HL-60/S4 treated with retinoic acid at 250 ng/mL for 4 days and 3 days (cell line): ENCODE results near the gene TET1.
"Not testable (repeated sequence)": the region's sequence is repeated elsewhere in the genome, so short reads cannot be mapped to it uniquely, and the experiment has no call there.

Experiments
- in situ Hi-C: fragments of 300-500 bp; cut with MboI; formaldehyde crosslinking; loops from 2 replicates; pipeline ENCODE4 v1.7.0; 2022; ENCODE audit warnings: low sequenced_read_pairs

Gene TET1

GRCh38 chr10:68696018-68696417 is 135.9 kb downstream of the TET1 start:
- in situ Hi-C loops = no loop called here

DNA sequence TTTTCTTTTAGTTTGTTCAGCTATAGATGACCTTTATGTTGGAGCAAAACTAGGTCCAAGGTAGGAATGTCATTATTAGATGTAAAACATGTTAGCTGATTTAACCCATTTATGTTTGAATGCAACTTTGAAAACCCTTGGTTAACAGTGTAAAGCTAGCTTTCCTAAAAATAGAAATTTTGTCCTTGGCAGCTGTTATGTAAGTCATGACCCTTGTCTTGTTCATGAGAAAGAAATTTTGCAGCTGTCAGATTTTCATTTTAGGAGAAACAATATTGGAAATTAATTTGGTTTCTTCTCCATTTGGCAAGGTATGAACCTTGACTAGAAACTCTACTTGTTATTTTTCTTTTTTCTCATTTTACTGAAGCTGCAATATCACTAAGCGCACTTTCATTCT is 137.0 kb downstream of the TET1 start:
- in situ Hi-C loops = no loop called here

DNA sequence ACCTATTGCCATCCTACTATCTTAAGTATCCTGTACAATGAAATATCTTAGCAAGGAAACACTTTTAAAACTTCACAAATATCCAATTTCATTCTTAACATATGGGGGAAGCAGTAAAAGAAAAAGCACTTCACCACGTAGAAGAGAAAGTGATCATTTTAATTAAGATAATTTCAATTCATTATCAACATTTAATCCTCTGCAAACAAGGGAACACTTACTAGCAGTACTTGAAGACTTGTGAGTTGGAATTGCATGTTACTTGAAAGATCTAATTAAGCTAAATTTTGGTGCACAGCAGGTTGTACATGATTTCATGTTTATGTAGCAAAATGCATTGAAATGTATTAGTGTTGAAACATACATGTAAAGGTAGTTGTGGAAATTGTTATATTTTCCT is 140.1 kb downstream of the TET1 start:
- in situ Hi-C loops = no loop called here

DNA sequence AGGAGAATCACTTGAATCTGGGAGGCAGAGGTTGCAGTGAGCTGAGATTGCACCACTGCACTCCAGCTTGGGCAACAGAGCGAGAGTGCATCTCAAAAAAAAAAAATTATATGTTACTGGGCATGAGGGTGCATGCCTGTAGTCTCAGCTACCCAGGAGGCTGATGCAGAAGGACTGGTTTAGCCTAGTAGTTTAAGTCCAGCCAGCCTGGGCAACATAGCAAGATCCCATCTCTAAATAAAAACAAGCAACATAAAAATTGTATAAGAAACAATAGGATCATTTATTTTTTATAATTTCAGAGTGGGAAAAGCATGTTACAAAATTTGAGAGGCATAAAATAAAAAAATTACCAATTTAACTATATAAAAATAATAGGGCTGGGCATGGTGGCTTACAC is 145.4 kb downstream of the TET1 start:
- in situ Hi-C loops = no loop called here

DNA sequence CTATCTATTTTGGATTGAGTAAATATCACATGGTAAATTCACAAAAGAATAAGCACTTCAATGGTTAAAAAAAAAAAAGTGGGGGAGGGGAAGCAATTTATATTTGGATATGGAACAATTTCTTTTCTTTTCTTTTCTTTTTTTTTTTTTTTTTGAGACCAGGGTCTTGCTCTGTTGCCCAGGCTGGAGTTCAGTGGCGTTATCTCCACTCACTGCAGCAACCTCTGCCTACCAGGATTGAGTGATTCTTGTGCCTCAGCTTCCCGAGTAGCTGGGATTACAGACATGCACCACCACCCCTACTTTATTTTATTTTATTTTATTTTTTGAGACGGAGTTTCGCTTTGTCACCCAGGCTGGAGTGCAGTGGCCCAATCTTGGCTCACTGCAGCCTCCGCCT is 148.8 kb downstream of the TET1 start:
- in situ Hi-C loops = not testable (repeated sequence)

GRCh38 chr10:68713065-68713464 is 152.9 kb downstream of the TET1 start:
- in situ Hi-C loops = not testable (repeated sequence)

GRCh38 chr10:68717435-68717834 is 157.3 kb downstream of the TET1 start:
- in situ Hi-C loops = no loop called here

DNA sequence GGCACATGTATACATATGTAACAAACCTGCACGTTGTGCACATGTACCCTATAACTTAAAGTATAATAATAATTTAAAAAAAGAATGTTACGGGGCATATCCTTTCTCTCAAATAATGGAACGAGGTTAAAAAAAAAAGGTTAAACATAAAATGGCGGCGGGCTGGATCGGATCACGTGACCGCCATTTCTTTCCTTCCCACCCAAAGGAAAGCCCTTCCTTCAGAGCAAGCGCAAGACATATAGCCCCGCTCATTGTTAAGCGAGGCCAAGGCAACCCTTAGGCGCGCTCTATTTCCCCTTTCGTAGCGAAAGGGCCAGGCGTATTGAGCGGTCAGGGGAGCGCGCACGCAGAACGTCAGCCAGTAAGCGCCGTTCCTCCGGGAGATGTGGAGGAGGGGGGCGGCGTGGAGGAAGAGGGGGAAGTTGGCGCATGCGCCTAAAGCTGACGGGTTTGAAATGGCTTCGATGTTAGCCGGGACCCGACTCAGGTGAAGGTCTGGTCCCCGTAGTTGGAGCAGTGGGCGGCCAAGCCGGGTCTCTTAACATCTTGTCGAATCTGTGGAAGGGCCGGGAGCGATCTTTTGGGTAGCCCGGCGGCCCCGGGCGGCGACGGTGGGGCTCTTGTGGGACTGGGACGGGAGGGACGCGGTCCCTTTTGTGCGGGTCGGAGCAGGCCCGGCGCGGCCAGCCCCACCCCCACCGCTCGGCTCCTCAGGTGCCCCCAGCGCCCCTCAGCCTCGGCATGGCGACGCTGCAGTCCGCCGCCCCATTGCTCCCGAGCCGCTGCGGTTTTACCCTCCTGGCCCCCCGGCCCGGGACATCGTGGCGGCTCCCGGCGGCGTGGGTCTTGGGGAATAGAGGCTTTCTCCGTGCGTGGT is 160.9 kb downstream of the TET1 start, which contains the start of gene CCAR1:
TSS of gene CCAR1 (plus strand) at position 447 of the 880 bp plus-strand sequence. CDS start 1,266 bp downstream, outside the sequence.
- in situ Hi-C loops = no loop called here

DNA sequence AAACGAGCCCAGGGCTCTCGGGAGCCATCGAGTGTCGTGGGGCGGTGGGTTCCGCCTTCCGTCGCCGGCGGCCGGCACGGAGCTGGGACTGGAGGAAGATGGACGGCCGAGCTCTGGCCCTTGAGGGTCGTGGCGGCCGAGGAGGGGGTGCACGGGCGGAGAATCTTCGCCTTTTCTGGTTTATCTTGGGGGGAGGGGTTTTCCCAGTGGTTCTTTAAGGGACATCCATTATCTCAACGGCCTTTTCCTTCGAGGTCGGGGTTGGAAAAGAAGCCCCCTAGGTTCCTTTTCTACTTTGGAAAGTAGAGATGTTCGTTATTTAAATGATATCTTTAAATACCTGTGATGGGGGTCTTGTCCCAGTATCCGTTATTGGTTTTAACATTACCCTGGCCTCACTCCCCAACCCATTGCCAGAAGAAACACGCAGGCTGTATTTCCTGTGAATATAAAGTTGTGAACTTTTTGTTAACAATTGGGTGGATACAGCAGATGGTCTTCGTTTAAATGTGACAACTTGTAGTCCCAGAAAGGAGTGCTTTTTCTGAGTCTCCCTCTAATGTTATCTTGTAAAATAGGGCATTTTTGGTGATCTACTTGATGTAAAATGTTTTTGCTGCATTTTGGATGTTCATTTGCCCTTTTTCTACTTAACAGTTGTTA is 161.7 kb downstream of the TET1 start:
- in situ Hi-C loops = no loop called here

DNA sequence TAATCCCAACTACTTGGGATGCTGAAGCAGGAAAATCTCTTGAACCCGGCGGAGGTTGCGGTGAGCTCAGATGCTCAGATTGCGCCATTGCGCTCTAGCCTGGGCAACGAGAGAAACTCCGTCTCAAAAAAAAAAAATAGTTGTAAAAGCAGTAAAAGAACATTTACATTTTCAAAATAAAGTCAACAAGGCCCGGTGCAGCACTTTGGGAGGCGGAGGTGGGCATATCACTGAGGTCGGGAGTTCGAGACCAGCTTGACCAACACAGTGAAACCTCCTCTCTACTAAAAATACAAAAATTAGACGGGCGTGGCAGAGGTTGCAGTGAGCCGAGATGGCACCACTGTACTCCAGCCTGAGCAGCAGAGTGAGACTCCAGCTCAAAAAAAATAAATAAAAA is 164.9 kb downstream of the TET1 start:
- in situ Hi-C loops = no loop called here

DNA sequence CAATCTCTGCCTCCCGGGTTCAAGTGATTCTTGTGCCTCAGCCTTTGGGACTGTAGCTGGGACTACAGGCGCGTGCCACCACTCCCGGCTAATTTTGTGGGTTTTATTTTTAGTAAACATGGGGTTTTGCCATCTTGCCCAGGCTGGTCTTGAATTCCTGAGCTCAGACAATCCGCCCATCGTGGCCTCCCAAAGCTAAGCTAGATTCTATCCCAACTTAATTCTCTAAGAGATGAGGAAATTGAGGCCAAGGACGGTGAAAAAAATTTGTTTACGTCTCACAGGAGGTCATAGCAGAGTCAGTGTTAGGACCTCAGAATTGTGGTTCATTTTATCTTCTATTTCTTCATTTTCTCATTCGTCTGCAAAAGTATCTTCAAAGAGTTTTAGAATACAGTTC is 167.0 kb downstream of the TET1 start:
- in situ Hi-C loops = no loop called here

DNA sequence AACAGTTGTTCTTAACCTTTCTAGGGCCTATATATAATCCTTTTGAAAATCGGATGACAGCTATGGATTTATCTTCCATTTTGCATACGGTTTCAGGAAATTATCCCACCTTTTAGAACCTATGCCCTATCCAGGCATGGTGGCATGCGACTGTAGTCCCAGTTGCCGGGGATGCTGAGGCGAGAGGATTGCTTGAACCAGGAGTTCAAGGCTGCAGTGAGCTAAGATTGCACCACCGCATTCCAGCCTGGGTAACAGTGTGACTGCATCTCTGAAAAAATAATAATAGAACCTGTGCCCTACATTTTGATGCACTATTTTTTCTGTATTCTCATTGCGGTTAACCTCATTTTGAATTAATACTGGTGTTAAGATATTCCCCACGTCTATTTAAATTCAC is 172.5 kb downstream of the TET1 start:
- in situ Hi-C loops = no loop called here

GRCh38 chr10:68734349-68734748 is 174.2 kb downstream of the TET1 start:
- in situ Hi-C loops = no loop called here

GRCh38 chr10:68735119-68735518 is 175.0 kb downstream of the TET1 start:
- in situ Hi-C loops = no loop called here

DNA sequence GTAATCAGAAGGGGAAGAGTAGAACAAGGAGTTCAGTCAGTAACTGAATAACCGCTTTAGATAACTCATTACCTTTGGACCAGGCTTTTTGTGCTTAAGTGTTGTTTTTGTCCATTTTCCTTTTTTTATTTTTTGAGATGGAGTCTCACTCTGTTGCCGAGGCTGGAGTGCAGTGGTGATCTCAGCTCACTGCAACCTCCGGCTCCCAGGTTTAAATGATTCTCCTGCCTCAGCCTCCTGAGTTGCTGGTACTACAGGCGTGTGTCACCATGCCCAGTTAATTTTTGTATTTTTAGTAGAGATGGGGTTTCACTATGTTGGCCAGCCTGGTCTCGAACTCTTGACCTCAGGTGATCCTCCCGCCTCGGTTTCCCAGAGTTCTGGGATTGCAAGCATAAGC is 175.6 kb downstream of the TET1 start:
- in situ Hi-C loops = not testable (repeated sequence)

DNA sequence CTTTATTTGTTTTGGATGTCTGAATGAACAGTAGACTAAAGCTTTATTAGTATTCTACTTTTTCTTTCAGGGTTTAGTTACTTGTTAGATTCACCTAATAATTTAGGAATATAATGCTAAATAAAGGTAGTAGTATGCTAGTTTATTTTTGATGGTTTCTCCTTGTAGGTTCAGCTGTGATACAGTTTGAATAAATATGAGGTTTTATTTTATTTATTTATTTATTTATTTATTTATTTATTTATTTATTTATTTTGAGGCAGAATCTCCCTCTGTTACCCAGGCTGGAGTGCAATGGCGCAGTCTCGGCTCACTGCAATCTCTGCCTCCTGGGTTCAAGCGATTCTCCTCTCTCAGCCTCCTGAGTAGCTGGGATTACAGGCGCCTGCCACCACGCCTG is 180.5 kb downstream of the TET1 start:
- in situ Hi-C loops = not testable (repeated sequence)

DNA sequence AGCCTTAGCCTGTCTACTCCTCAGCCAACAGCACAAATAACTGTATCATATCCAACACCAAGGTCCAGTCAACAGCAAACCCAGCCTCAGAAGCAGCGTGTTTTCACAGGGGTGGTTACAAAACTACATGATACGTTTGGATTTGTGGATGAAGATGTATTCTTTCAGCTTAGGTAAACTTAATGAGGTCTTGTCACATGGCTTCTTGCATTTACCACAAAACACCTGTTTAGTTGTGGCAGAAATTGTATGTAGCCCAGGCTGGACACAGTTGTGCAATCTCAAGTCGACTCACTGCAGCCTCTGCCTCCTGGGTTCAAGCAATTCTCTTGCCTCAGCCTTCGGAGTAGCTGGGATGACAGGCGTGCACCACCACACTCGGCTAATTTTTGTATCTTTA is 182.3 kb downstream of the TET1 start:
- in situ Hi-C loops = no loop called here
